DMS153 treated with DMSO at 0.1 percent for 48 hours (cell line): ENCODE measurements around the gene EIF2S2.

Source experiments
- DNase-seq: peaks from one replicate; lab custom pipeline; 2025; ENCODE audit not compliant: unreplicated experiment; lab: John Stamatoyannopoulos, UW

EIF2S2 gene

DNA sequence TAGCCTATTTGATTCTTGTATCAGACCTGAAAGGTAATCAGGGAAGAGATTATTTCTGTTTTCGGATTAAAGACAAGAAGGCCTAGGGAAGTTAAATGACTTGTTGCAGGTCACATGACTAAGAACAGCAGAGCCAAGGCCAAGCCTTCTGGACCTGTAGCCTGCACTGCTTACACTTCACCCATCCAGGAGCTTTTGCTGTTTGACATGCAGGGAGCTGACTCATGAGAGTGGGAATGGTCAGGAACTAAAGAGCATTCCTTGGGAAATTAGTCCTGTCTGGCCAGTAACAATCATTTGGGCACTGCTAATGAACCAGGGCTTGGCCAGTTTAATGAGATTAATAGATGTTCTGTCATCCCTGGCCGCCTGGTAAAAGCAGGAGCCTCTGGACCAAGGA, 46.8 kb downstream of the EIF2S2 start:
- no peak for DNase-seq

DNA sequence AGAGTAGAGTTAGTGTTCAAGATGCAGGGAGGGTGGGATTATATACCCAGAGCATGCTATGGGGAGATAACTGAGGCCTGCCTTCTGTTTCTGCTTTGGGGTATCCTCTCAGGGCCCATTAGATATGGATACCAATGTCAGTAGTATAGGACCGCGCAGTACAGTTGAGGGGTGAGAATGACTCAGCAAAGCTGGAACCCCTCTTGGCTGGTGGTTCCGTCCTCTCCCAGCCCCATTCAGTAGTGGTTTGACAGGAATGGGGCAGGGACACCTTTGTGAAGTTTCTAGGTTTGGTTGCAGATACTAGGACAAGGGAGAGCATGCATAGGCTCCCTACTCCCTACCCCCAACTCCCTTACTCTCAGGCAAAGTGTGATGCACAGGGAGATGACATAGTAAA, 47.8 kb downstream of the EIF2S2 start:
- no peak for DNase-seq

DNA sequence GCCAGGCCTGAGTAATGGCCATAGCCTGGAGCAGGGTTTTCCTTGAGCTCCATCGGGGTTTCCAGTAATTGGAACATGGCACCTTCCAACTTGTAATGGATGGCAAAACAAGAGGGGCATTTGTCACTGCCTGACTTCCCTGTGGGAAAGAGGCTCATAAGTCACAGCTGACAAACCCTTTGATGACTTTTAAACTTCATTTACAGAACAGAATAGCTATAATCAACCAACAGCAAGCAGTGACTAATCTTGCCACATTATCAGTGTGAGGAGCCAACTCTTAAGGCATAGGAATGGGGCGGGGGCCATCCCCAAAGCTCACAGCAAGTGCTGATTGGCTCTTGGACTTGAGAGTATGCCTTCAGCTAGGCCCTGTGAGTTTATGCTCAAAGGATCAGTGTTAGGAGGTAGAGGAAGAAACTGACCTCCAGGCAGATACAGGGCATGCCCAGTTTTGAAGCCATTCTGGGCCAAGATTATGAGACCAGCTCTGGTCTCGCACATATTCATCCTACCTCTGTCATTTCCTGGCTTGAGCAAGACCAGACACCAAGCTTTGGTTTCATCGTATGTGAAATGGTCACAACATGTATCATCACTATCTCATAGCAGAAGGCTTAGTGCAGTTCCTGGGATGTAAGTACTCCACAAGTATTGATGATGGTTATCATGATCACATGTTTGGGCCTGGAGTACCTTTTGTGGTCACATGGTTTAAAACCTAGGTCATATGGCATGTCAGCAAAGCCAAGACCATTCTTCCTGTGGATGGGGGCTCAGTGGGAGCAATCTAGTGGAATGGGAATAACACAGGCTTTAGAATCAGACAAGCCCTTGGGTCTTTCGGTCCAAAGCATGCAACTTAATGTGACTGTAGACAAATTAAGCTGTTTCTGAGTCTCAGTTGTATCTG, 49.2 kb downstream of the EIF2S2 start:
- DNase-seq = no peak

DNA sequence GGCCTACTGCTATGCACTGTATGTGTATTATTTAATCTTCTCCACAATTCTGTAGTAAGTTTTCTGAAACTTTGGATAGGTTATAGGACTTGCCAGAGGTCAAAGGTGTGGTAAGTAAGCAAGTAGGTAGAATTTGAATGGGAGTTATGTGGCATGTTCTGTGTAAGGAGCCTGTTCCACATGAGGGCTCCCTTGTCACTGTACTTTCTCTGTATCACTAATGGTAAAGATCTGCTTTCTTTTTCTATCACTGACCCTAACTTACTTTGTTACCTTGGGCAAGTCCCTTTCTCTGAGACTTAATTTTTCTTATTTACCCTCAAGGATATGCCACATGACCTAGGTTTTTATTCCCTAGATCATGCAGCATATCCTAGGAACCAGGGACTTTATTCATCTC, 50.3 kb downstream of the EIF2S2 start:
- DNase-seq = no peak

DNA sequence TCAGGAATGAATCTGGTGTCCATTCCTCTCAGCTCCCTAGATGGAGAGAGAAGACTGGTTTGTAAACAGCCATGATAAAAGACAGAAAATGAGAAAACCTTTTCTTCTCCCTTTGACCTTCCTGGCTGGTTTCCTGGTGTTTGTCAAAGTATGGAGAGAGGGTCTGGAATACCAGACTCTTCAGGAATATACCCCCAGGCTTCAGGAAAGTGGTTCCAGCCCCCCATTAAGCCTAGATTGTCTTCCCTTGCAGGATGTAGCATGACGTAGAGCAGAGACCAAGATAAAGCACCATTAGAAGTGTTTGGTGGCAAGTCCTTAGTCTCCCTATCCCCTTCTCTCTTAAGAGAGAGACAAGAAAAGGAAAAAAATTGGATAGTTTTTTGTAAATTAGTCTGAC, 51.1 kb downstream of the EIF2S2 start:
- no peak for DNase-seq

DNA sequence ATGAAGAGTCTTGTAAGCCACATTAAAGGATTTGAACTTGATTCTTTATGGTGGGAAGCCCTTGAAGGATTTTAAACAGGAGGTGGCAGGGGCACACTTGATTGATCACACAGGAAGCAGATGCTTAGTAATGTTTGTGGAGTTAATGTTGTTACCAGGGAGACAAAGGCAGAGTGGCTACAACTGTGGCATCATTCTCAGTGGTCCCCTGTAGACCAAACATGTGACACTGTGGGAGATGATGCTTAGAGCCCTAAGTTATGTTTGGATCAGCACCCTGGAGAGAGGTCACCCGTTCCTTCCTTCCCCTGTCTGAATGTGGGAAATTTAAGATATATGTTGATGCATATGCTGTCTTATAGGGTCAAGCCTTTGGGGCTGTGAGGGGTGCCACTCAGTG, 53.2 kb downstream of the EIF2S2 start:
- no peak for DNase-seq

DNA sequence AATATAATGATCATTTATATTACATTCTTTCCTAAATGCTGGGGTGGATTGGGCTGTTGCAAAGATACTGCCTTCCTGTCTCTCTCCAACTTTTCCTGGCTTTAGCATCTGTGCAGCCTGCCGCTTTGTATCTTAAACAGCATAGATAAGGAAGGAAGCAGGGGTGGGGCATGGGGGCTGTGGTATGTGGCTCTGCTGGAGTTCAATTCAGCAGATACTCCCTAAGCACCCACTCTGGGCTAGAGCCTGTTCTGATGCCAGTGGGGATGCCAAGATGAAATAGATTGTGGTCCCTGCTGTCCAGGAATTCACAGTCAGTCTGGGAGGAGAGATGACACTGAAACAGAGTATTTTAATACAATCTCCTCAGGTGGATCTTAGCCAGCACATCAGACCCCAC, 56.8 kb downstream of the EIF2S2 start:
- DNase-seq = no peak

DNA sequence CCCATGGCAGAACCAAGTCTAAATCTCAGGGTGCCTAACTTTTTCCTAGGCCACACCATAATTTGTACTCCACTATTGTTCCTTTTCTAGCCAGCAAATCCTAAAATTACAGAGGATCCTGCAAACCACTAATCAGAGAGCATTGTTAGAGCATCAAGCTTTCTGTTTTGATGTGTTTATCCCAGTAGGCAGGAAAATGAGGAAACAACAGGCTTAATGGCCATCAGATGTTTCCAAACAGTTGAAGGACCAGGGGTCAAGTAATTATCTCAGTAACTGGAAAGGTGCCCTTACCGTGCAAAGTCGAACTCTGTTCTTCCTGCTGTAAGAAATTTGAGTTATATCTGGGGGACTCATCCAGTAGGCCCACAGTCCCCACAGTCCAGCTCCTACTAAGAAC, 59.6 kb downstream of the EIF2S2 start:
- no peak for DNase-seq

DNA sequence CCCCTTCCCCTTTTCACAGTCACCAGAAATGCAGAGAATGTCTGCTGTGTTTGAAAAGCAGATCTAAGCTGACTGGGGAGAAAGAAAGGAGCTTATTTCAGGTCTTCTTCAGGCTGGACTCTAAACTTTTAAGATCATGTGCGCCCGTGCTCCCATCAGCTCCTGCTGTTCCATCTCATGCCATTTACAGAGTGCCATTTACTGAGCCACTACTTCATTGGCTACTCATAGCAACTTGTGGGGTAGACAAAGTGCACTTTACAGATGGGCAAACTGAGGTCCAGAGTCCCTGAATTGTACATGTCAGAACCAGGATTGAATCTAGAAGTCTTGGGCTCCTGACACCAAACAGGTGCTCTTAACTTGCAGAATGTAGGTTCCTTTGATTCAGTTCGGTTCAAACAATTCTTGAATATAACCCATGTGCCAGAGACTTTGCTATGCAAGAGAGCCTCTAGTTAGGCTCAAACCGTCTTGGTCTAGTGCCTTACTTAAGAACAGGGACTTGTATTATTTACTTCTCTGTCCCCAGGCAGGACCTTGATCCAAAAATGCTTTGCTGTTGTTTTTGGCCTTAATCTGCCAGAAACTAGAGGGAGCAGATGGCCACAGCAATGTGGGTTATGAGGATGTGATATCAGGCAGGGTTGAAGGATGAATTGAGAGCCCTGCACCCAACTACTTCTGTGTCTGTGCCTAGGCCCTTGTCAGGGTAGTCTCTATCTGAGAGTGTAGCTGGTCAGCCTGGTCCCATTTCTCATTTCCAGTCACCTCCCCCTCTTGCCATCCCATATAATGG, 61.9 kb downstream of the EIF2S2 start:
- DNase-seq = no peak

DNA sequence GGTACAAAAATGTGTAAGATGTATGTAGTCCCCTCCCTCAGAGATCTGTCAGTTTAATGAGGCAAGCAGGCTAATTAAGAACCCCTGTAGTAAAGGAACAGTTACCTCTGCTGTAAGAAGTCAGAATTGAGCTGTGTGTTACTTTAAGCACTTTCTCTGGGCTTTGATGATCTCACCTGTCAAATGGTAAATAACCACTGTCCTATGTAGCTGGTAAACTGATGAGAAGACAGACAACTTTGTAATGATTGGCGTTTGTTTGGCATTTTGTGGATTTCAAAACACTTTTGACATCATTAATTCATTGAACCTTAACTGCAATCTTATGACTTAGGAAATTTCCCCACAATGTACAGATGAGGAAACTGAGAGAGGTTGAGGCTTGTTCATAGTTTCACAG, 62.7 kb downstream of the EIF2S2 start:
- no peak for DNase-seq

DNA sequence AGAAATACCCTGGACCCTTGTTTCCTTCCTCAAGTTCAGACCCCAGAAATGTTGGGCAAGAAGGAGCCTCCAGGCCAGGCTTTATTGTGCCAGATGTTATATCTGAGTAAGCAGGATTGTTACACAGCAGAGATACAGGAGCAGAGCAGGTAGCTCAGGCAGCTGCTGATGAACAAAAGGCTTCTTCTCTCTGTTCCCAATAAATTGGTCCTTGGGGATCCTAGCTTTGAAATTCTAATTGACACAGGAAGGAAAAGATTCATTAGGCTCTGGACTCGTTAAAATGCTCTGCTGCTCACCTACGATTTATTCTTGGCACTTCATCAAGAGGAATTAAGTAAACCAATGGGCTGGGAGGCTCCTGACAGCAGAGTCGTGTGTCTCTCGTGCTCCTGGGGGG, 64.1 kb downstream of the EIF2S2 start:
- DNase-seq = peak; percentile 8

DNA sequence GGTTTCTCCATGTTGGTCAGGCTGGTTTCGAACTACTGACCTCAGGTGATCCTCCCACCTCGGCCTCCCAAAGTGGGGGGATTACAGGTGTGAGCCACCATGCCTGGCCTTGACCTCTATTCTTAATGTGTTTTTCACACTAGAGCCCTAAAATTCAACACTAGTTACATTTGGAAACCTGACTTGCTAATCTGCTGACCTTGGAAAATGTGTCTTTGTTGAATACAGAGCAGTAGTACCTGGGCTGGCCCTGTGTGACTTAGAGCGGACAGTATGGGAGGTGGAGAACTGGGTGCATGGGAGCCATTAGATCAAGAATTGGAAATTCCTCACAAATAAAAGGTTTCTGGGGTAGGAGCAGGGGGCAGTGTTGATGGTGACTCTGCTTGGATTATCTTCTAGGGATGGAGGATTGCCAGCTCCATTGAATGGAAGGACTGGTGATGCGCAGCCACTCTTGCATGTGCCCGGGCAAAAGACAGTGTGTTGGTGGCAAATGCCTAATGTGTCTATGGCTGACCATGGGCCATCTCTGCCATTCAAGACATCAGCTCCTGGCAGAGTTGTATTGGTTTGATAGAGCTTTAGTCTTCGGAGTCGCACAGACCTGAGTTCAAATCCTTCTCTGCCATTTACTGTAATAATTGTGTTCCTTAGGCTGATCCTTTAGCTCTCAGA, 64.9 kb downstream of the EIF2S2 start:
- no peak for DNase-seq

DNA sequence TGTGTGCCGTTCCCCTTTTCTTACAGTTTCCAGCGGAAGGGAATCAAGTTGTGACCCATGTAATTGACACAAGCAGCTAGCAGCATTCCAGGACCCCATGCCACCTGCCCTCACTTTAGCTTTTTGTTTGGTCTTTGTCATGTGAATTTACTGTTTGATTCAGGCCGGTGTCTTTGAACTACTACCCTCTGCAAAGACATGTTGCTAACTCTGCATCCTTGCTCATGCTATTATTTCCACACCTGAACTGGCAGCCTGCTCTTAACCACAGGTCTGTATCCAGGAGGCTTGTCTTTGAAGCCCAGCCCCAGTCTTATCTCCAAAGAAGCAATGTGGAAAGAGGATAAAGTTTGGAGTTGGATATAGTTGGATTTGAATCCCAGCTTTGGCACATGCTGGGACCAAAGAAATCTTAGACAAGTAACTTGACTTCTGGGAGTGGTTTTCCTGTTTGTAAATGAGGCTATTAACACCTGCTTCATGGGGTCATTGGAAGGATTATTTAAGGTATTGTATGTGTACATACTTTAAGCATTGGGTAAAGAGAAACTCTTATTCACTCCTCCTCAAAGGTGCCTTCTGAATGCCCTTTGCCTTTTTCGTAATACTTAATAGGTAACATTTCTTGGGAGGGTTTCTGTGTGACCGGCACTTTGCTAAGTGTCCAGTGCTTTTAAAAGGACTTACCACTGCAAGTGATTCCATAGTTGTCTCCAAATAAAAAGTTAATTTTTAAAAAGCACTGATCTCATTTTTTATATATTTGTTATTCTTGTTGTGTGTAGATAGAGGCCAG, 65.9 kb downstream of the EIF2S2 start:
- DNase-seq = no peak

DNA sequence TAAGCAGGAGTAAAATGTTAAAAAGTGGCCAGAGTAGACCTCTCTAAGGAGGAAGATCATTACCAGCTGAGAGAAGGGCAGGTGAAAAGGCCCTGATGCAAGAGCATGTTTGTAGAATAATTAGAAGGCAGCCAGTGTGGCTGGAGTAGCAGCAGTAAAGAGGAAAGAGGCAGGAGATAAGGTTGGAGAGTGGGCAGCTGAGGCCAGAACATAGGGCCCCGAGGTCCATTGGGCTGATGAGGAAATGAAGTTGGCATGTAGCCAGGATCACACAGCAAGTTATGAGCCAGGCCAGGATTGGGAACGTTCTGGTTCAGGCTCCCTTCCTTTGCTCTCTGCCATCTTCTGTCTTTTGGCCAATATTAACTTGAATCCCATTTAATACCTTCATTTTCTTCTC, 66.7 kb downstream of the EIF2S2 start:
- peak; percentile 1 for DNase-seq

DNA sequence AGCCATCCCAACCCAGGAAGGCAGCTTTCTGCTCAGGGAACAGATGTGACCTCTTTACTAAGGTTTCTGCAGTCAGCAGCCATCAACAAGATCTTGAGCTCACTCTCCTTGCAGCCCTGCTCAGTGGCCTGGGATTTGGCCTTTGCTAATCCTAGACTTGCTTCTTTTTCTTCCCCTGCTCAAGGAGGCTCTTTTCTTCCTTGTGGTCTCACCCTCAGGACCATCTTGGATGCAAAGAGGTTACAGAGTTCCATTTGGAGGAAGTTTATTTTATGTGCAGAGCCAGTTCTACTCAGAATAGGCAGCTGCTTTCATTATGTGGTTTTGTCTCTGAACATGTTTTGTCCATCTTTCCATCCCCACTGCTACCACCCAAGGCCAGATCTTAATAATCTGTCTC, 69.0 kb downstream of the EIF2S2 start:
- DNase-seq = no peak

DNA sequence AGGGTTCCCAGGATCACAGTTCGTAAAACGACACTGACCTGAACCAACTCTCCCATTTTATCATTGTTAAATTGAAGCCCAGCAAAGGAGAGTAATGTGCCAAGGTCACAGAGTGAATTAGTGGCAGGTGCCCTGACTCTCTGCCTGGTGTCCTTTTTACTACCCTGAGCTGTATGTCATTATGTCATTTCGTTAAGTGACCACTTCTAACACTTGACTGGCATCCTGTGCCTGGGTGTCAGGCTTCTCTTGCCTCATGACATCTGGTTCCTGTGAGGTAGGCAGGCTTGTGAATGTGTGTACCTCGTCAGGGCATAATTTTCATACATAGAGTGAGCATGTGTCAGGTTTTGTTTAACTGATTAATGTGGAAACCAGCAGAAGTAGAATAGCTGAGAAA, 69.8 kb downstream of the EIF2S2 start:
- peak; percentile 78 for DNase-seq

DNA sequence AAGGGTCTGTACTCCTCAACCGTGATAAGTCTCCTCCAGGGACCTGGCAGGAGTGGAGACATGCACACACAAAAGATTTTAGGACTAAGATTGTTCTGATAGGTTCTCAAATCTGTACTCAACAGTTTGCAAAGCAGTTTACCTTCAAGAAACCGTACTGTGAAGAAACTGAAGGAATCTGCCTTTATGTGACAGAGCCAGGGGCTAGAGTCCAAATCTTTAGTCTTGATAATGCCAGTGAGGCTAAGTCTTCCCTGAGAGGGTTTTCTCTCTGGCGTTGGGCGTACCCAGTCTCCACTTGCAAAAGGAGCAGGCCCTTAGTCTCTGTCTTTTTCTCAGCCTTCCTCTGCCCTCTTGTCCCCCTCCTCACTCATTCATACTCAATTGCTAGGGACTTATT, 70.8 kb downstream of the EIF2S2 start:
- no peak for DNase-seq

DNA sequence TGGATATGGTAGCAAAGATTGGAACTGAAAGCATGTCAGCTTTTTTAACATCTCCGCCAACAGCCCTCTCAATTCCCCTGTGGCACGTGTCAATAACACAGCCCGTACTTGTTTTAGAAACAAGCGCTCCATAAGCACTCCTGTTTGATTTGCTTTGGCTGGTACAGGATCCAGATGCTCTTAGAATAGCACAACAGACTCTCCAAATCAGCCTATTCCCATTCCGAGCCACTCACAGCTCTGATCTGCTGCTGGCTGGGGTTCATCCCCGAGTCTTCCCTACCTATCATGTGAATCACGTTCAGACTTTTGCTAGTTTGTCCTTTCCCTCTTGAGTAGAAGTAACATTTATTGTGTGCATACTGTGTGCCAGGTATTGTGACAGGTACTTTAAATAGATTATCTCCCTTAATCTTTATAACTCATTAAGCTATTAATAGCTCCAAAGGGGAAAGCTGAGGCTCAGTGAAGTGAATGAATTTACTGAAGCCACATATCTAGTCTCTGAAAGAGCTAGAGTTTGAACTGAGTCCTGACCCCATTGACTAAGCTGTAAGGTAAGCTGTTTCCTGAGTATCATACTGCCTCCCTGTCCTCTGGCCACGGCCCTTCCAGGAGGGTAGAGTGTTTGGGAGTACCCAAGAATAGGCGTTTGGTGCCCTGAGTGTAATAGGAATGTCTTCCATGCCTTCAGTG, 71.6 kb downstream of the EIF2S2 start:
- peak; percentile 53 for DNase-seq
